Activated naive CD8-positive, alpha-beta T cell treated with anti-CD3 and anti-CD28 coated beads, Interleukin-2, amount 10 ng/mL, durations not matched to agents 7 days and 5 days (primary cell): ENCODE results near the gene QSOX1. TPM values are rescaled to one million over a fixed set of nuclear protein-coding genes. Genes with fewer than 3 reads are reported as not detected.
A peak's percentile ranks its signal among the peaks of the same experiment; 100 is the strongest.

Experiments
- ATAC-seq: fragments of 150-1000 bp; cut with Tn5 transposase; one replicate; pipeline ENCODE4 v1.10.0; 2021; ENCODE audit warnings: low read depth, moderate library complexity
- POLR2A ChIA-PET: fragments of 350-600 bp; sonication (Branson Sonifier 250); formaldehyde crosslinking; loops from one replicate; lab custom pipeline; 2021; ENCODE audit warnings: antibody characterized with exemption; lab: Charles Lee
- DNase-seq: peaks from one replicate; pipeline ENCODE4 v3.0.0; 2021
- H3K27ac Mint-ChIP-seq: one replicate; pipeline ENCODE4 v1.8.0; 2022; ENCODE audit warnings: mild to moderate bottlenecking, mixed read lengths
- H3K27me3 Mint-ChIP-seq: one replicate; pipeline ENCODE4 v1.8.0; 2022; ENCODE audit warnings: mild to moderate bottlenecking, moderate library complexity, mixed read lengths
- H3K36me3 Mint-ChIP-seq: one replicate; pipeline ENCODE4 v1.8.0; 2021; ENCODE audit warnings: mild to moderate bottlenecking, mixed read lengths
- H3K4me1 Mint-ChIP-seq: one replicate; pipeline ENCODE4 v1.8.0; 2021; ENCODE audit warnings: mixed read lengths
- H3K4me3 Mint-ChIP-seq: one replicate; pipeline ENCODE4 v1.8.0; 2022; ENCODE audit warnings: mild to moderate bottlenecking, moderate library complexity, mixed read lengths
- H3K9me3 Mint-ChIP-seq: one replicate; pipeline ENCODE4 v1.8.0; 2021; ENCODE audit warnings: mixed read lengths
- total RNA-seq, 2 experiments: library from RNA; stranded (reverse); gene quantifications; one replicate each; pipeline ENCODE4 v1.2.3, GENCODE V29; 2021

QSOX1 gene
- total RNA-seq, 2 experiments from 2014 or later = 22.8 to 27.1 TPM

DNA sequence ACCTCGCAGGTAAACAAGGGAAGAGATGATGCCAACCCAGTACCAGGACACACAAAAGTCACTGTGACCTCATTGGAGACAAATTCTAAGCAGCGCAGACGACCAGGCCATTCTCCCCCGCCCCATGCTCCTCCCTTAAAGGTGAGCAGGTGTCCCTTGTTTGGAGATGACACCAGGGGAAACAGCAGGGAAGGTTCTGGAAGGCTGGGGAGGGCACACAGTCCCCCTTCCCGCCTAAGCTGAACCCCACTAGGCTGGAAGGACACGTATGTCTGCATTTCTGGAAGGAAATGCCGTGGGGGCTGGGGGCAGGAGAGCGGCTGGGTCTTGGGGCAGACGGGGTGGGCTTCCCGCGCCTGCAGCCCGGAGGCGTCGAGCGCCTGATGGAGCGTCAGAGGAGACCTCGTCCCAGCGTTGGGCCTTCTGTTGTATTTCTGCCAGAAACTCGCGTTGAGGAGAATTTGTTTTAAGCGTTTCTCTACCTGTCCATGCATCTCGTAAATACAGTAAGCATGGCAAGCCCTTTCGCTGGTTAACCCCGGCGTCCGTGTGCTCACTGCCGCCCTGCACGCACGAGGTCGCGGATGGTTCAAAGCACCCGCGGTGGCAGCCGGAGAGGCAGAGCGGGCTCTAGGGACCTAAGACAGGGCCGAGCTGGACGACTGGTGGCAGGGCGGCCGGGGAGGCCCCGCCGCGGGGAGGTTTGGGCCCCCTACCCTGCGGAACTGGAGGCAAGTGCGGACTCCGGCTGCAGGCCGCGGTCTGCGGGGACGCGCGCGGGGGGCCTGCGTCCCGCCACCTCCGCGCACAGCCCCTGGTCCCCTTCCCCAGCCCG, 74.2 kb downstream of the QSOX1 start:
- Mint-ChIP-seq H3K27ac (no peak overlapping the region), H3K36me3 (no peaks in the 10 kb centered on the region), H3K4me3 (peak overlapping the region; percentile 74), H3K4me1 (peaks cover 9% of the 10 kb centered on the region), H3K27me3 (peaks cover 85% of the 10 kb centered on the region), H3K9me3 (no peaks in the 10 kb centered on the region)
- ATAC-seq (no peak), DNase-seq (peak; percentile 44)
- POLR2A ChIA-PET = no interaction called here

DNA sequence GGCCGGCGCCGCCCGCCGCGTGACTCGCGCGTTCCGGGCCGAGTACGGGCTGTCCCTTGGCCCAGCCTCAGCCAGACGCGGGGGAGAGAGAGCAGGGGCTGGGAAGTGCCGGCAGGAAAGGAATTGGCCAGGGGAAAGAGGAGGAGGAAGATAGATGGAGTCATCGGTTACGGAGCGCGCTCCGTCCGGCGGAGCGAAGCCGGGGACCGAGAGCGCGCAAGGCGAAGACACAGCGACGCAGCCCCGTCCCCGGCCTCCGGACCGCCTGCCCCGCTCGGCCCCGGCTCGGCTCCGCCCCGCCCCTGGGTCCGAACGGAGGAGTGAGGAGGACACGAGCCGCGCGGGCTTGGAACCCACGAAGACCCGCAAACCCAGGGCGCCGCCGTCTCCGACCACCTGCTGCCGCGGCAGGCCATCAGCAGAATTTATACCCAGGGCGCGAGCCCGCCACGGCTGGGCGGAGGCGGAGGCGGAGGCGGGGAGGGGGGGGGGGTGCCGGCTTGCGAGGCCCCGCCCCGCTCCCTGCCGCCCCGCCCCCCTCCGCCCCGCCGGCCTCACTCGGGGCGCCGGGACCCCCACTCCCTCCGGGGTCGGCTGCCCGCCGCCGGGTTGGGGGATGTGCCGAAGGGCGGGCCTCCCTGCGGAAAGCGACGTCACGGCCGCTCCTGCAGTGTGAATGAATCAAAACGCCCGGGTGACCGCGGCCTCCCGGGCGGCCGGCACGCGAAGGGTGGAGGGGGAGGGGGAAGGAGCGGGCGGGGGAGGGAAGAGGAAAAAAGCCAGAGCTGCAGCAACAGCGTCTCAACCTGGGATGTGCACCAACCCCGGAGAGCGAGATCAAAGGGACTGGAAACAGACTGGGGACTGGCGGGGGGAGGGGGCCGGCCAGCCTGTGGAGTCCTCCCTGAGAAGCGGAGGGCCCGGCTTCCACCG, 75.1 kb downstream of the QSOX1 start, which contains the start of gene LHX4:
LHX4 (plus strand) TSS at position 782 of the 933 bp plus-strand sequence. CDS start 266 bp downstream, outside the sequence.
- H3K4me3 Mint-ChIP-seq = peak within 1 kb of the TSS; percentile 72
- H3K36me3 Mint-ChIP-seq = no peaks in the 10 kb centered on the region

DNA sequence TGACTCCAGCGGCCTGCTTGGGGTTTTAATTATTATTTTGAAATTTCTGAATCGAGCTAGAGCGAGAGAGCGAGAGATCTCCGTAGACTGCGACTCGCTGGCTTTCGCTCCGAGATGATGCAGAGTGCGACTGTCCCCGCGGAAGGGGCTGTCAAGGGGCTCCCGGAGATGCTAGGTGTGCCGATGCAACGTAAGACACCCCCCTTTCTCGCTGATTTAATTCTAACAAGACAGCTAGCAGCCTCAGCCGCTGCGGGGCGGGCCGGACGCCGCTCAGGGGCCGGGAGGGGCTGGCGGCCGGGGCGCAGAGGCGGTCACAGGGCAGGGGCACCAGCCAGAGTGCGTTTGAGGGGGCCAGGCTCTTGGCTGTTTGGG, 75.7 kb downstream of the QSOX1 start:
- Mint-ChIP-seq H3K4me1 (peaks cover 15% of the 10 kb centered on the region), H3K27ac (no peak overlapping the region), H3K36me3 (no peaks in the 10 kb centered on the region), H3K4me3 (peak overlapping the region; percentile 63), H3K9me3 (no peaks in the 10 kb centered on the region), H3K27me3 (peaks cover 84% of the 10 kb centered on the region)
- ATAC-seq (peak; percentile 28), DNase-seq (no peak)
- POLR2A ChIA-PET = no interaction called here

More for the DNA sequence above, 75.1 kb downstream of the QSOX1 start, which contains the start of gene LHX4:
- H3K4me1 Mint-ChIP-seq = peaks cover 15% of the 10 kb centered on the region
- DNase-seq = peak; percentile 58
- ATAC-seq = peak; percentile 58
- no peaks in the 10 kb centered on the region for H3K9me3 Mint-ChIP-seq
- peaks cover 84% of the 10 kb centered on the region for H3K27me3 Mint-ChIP-seq
- POLR2A ChIA-PET = no interaction called here
- no peak within 1 kb of the TSS for H3K27ac Mint-ChIP-seq

DNA sequence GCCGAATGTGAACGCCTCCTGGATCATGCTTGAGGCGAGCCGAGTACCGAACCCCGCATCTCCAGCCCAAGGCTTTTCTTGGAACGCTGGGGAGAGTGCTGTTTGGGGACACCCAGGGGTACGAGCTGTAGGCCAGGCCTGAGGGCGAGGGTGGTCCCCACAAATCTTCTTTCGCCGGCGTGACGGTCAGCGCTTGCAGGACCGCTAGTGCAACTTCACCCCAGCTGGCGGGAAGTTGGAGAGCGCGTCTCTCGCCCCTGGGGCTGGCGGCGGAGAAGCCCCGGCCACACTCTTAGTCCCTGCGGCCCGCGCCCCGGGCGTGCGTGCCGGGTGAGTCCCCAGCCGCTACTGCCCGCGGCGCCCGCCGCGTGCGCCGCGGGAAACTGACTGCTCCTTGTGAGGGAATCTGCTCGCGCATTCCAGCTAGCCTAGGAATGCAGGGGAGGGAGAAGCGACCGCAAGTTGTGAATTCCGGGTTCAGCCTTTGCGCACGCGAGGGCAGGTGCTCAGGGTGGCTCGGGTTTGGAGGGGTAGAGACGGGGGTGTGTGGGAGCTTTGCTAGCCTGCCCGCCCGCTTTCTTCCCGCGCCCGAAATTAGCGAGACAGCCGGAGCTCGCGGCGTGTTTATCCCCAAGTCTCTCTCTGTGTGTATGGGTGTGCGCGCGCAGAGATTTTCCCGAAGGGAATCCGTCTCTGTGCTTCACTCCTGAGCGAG, 76.3 kb downstream of the QSOX1 start:
- H3K36me3 Mint-ChIP-seq = no peaks in the 10 kb centered on the region
- peak overlapping the region; percentile 63 for H3K4me3 Mint-ChIP-seq
- no peaks in the 10 kb centered on the region for H3K9me3 Mint-ChIP-seq
- peaks cover 84% of the 10 kb centered on the region for H3K27me3 Mint-ChIP-seq
- peak; percentile 5 for ATAC-seq
- peak; percentile 53 for DNase-seq
- H3K27ac Mint-ChIP-seq = no peak overlapping the region
- POLR2A ChIA-PET = no interaction called here
- H3K4me1 Mint-ChIP-seq = peaks cover 19% of the 10 kb centered on the region

DNA sequence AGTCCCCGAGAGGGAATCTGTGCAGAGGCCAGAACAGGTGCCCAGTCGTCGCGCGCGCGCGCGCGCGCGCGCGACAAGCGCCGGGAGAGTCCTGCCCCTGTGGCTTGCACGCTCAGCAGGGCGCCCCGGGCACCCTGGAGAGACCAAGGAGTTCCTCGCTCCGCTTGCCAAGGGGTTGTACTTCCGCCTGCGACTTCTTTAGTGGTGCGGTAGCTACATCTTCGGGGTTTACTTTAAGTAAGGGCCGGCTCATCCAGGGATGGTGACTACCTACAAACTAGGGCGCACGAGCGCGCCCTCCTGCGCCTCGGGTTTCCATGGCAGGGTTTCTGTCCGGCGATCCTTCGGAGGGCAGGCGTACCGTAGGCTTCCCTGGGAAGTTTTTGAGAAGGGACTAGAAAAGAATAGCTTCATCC, 76.8 kb downstream of the QSOX1 start:
- Mint-ChIP-seq H3K27me3 (peaks cover 84% of the 10 kb centered on the region), H3K4me1 (peaks cover 19% of the 10 kb centered on the region), H3K27ac (no peak overlapping the region), H3K9me3 (no peaks in the 10 kb centered on the region), H3K36me3 (no peaks in the 10 kb centered on the region), H3K4me3 (peak overlapping the region; percentile 63)
- DNase-seq = peak; percentile 47
- no peak for ATAC-seq
- POLR2A ChIA-PET = no interaction called here

DNA sequence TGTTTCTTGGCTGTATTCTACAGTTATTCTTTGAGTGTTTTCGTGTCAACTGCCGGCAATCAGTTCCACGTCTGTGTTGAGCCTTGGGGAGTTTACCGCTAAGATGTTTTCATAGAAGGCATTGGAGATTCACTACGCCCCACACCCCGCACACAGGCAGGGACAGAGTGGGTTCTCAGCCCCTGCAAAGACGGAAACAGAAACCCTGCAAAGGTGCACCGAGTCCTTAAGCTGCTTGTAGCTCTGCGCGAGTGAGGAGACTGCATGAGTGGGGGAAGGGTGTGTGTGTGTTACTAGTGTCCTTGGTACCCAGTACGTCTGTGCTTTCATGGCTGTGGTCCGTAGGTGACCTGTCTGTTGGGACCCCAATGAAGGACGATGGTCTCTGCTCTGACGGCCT, 77.3 kb downstream of the QSOX1 start:
- peak overlapping the region; percentile 63 for H3K4me3 Mint-ChIP-seq
- peak; percentile 43 for DNase-seq
- peaks cover 20% of the 10 kb centered on the region for H3K4me1 Mint-ChIP-seq
- no peaks in the 10 kb centered on the region for H3K9me3 Mint-ChIP-seq
- POLR2A ChIA-PET = no interaction called here
- H3K27me3 Mint-ChIP-seq = peaks cover 84% of the 10 kb centered on the region
- peak overlapping the region; percentile 2 for H3K27ac Mint-ChIP-seq
- no peak for ATAC-seq
- H3K36me3 Mint-ChIP-seq = no peaks in the 10 kb centered on the region

DNA sequence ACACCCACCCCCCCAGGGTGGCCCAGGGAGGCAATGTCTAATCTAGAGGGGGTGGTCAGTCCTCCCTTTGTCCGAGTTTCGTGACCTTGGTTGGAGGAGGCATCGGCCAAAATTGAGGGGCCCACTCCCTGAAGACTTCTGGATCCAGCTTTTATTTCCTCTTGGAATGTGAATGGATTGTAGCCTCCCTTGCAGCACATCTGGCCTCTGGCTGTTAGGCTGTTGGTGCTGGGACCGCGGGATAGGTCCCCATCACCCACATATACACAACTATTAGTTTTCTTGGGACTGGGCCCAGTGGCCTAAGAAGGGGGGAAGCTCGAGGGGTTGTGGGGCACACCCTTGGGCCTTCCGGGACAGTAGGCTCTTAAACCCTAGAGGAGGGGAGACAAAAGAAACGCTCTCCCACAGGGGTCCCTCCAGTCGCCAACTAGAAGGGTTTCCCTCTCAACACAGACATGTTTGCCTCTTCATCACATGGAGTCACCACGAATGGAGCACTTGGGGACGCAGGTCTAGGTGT, 77.9 kb downstream of the QSOX1 start:
- H3K4me3 Mint-ChIP-seq = no peak overlapping the region
- no peaks in the 10 kb centered on the region for H3K36me3 Mint-ChIP-seq
- peaks cover 85% of the 10 kb centered on the region for H3K27me3 Mint-ChIP-seq
- DNase-seq (no peak), ATAC-seq (no peak)
- H3K27ac Mint-ChIP-seq = no peak overlapping the region
- H3K4me1 Mint-ChIP-seq = peaks cover 20% of the 10 kb centered on the region
- POLR2A ChIA-PET = no interaction called here
- no peaks in the 10 kb centered on the region for H3K9me3 Mint-ChIP-seq

DNA sequence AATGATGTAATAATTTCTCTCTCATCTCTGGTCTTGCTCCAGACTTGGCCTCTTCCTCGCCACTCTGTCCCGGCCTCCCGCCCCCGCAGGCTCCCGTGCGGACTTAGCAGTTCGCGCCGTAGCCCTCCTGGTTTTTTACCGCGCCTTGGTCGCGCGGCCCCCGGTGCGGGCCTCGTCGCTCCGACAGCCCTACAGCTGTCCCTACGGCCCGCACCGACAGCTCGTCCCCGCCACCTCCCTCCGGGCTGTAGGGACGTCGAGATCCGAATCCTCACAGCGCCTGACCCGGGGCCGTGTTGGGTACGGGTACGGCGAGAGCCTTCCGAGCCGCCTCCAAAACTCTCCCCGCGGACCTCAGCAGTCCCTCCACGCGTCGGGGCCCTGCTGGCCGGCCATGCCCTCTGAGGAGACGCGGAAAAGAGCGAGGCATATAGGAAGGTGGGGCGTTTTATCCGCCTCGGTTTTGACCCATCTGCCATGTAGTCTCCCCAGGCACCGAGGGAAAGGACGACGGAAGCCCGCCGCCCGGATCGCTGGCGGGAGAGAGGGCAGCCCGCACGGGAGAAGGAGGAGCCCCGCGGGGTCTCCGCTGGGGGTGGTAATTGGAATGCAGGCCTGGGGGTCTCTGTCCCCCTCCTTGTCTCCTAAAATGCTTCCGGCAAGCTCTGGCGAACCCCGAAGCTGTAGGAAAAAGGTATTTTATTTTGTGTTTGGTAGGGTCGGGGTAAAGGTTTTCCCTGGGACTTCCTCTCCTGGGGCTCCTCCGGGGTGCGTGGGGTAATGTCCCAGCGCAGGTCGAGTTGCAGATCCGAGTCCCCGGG, 78.7 kb downstream of the QSOX1 start:
- Mint-ChIP-seq H3K4me3 (no peak overlapping the region), H3K36me3 (no peaks in the 10 kb centered on the region), H3K27me3 (peaks cover 85% of the 10 kb centered on the region), H3K4me1 (peaks cover 20% of the 10 kb centered on the region), H3K9me3 (no peaks in the 10 kb centered on the region), H3K27ac (peak overlapping the region; percentile 51)
- POLR2A ChIA-PET = no interaction called here
- DNase-seq (no peak), ATAC-seq (no peak)

DNA sequence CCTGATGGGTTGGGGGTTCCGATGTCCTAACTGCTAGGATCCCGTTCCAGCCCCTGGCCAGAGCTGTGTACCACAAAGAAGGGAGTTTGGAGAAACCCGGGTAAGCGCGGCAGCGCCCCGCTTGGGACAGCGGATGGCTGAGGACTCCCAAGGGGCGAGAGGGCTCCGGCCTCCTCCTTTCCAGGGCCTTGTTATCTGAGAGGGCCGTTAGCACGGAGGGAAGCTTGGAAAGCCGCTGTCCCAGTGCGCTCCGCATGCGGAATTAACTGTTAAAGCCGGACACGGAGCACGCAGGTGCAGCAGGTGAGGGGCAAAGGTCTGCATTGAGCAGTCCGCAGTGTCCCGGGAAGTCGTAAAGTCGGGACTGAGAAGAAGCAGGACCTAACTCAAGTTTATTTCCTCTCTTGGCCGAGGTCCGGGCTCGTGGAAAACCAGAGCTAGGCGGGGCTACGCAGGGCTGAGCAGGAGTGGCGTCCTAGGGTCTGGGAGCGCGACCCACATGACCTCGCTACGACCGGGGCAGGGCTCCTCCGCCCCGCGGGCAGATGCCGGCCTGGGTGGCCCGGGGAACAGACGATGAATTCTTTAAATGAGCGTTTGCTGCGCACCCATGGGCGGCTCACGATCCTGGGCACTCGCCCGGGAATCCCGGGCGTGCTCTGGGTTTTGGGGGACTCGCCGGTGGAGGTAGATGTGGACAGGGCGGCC, 79.9 kb downstream of the QSOX1 start:
- no peak for ATAC-seq
- peak overlapping the region; percentile 63 for H3K27ac Mint-ChIP-seq
- peaks cover 90% of the 10 kb centered on the region for H3K27me3 Mint-ChIP-seq
- H3K4me3 Mint-ChIP-seq = peak overlapping the region; percentile 35
- DNase-seq = peak; percentile 44
- H3K9me3 Mint-ChIP-seq = no peaks in the 10 kb centered on the region
- POLR2A ChIA-PET = no interaction called here
- H3K36me3 Mint-ChIP-seq = no peaks in the 10 kb centered on the region
- peaks cover 18% of the 10 kb centered on the region for H3K4me1 Mint-ChIP-seq

DNA sequence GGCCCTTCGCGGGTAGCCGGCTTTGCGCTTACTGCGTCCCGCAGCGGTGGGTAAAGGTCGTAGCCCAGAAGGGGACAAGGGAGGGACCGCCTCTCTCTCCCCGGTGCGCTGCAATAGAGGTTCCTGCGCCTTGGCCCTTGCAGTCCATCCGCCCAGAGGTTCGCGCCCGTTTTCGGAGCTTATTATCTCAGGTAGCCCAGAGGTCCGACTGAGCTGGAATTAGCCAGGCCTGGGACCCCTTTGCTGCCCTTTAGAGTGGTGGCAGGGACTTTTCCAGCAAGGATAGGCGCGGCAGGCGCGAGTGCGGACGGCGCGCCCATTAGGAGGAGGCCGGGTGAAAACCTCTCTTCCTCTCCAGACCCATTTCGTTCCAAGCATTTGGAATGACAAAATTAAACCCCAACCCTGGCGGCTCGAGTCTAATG, 80.4 kb downstream of the QSOX1 start:
- H3K27me3 Mint-ChIP-seq = peaks cover 95% of the 10 kb centered on the region
- POLR2A ChIA-PET = no interaction called here
- peak; percentile 45 for DNase-seq
- H3K4me3 Mint-ChIP-seq = peak overlapping the region; percentile 13
- peaks cover 18% of the 10 kb centered on the region for H3K4me1 Mint-ChIP-seq
- ATAC-seq = no peak
- H3K27ac Mint-ChIP-seq = no peak overlapping the region
- no peaks in the 10 kb centered on the region for H3K9me3 Mint-ChIP-seq
- H3K36me3 Mint-ChIP-seq = no peaks in the 10 kb centered on the region

DNA sequence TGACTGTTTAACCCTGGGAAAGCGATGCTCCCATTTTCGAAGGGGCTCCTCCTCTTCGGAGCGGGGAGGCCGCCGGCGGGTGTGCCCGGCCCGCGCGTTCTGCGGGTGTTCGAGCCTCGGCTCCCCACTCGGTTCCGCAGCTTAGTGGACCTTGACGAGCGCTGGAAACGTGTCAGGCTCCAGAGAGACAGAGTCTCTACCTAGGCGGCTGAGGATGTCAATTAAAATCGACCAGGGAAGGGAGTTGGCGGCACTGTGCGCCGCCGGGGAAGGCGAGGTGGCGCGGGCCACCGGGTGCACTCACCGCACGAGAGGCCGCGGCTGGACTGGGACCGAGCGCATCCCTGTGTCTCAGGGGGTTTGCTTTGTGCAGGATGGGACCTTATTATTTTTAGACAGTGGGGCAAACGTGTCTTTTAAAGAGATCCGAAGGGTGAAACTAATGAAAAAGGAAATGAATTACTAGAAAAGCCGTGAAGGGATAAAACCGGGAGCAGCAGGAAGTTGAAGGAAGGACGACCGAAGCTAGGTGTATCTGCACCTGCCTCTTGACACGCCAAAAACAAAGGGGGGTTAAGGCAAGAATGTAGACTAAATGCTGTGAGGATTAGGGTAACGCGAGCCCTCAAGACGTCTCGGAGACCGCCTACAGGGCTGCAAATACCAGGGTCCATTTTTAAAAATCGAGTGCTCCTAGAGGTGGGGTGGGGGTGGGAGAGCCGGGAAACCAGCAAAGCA, 81.0 kb downstream of the QSOX1 start:
- no peak overlapping the region for H3K4me3 Mint-ChIP-seq
- peaks cover 96% of the 10 kb centered on the region for H3K27me3 Mint-ChIP-seq
- no peaks in the 10 kb centered on the region for H3K9me3 Mint-ChIP-seq
- ATAC-seq (no peak), DNase-seq (no peak)
- POLR2A ChIA-PET = no interaction called here
- H3K27ac Mint-ChIP-seq = no peak overlapping the region
- no peaks in the 10 kb centered on the region for H3K36me3 Mint-ChIP-seq
- peaks cover 18% of the 10 kb centered on the region for H3K4me1 Mint-ChIP-seq
